GM23338 (cell line): ENCODE measurements around the gene SRRM2. TPM values are rescaled to one million over a fixed set of nuclear protein-coding genes. Genes with fewer than 3 reads are reported as not detected.

ENCODE experiments used
- ATAC-seq: fragments of 200-7000 bp; cut with Tn5 transposase; 3 replicates; pipeline ENCODE4 v1.9.1; 2020
- DNase-seq: peaks from one replicate; pipeline ENCODE4 v3.0.0-alpha.2; 2015; ENCODE audit warnings: low spot score
- H2AFZ ChIP-seq: fragments of 200-600 bp; sonication (generic); 2 replicates; pipeline ENCODE4 v1.8.0; 2016; ENCODE audit warnings: antibody characterized with exemption, mild to moderate bottlenecking, moderate library complexity
- H3F3A ChIP-seq: fragments of 200-600 bp; sonication (generic); replicated peaks from 2 replicates; pipeline ENCODE4 v1.8.0; 2017; ENCODE audit warnings: antibody characterized with exemption, mixed run types, low read depth
- H3K27ac ChIP-seq: fragments of 200-600 bp; sonication (generic); 2 replicates; pipeline ENCODE4 v1.6.1; 2016; ENCODE audit warnings: low read depth
- H3K27me3 ChIP-seq: fragments of 200-600 bp; sonication (generic); 2 replicates; pipeline ENCODE4 v1.8.0; 2016; ENCODE audit warnings: mild to moderate bottlenecking, mixed run types, moderate library complexity; ENCODE audit not compliant: insufficient read depth
- H3K36me3 ChIP-seq: fragments of 200-600 bp; sonication (generic); 2 replicates; pipeline ENCODE4 v1.8.0; 2016; ENCODE audit warnings: mild to moderate bottlenecking; ENCODE audit not compliant: insufficient read depth
- H3K4me1 ChIP-seq: fragments of 200-600 bp; sonication (generic); 2 replicates; pipeline ENCODE4 v1.8.0; 2016; ENCODE audit warnings: mild to moderate bottlenecking, moderate library complexity; ENCODE audit not compliant: insufficient read depth
- H3K4me2 ChIP-seq: fragments of 200-600 bp; sonication (generic); 2 replicates; pipeline ENCODE4 v1.7.1; 2017; ENCODE audit warnings: mixed run types
- H3K4me3 ChIP-seq: fragments of 200-600 bp; sonication (generic); 2 replicates; pipeline ENCODE4 v1.6.1; 2016; ENCODE audit warnings: mixed run types
- H3K79me2 ChIP-seq: fragments of 200-600 bp; sonication (generic); replicated peaks from 2 replicates; pipeline ENCODE4 v1.8.0; 2017; ENCODE audit warnings: mild to moderate bottlenecking; ENCODE audit not compliant: insufficient read depth
- H3K9me2 ChIP-seq: fragments of 200-600 bp; sonication (generic); 2 replicates; pipeline ENCODE4 v1.8.0; 2017; ENCODE audit not compliant: insufficient read depth
- H4K20me1 ChIP-seq: fragments of 200-600 bp; sonication (generic); replicated peaks from 2 replicates; pipeline ENCODE4 v1.8.0; 2017; ENCODE audit warnings: mild to moderate bottlenecking; ENCODE audit not compliant: insufficient read depth
- H3K27ac Mint-ChIP-seq: 2 replicates; pipeline ENCODE4 v1.8.0; 2020; ENCODE audit warnings: inconsistent platforms, mild to moderate bottlenecking, moderate library complexity, mixed read lengths
- H3K27me3 Mint-ChIP-seq: 3 replicates; pipeline ENCODE4 v1.8.0; 2022; ENCODE audit warnings: low read depth, mild to moderate bottlenecking, moderate library complexity, mixed read lengths, inconsistent platforms; ENCODE audit not compliant: insufficient read depth, poor library complexity
- H3K36me3 Mint-ChIP-seq: 3 replicates; pipeline ENCODE4 v1.8.0; 2021; ENCODE audit warnings: low read depth, mild to moderate bottlenecking, inconsistent platforms, moderate library complexity, mixed read lengths
- H3K4me1 Mint-ChIP-seq: 3 replicates; pipeline ENCODE4 v1.8.0; 2020; ENCODE audit warnings: mild to moderate bottlenecking, inconsistent platforms, mixed read lengths
- H3K4me3 Mint-ChIP-seq: 3 replicates; pipeline ENCODE4 v1.8.0; 2021; ENCODE audit warnings: moderate library complexity, mild to moderate bottlenecking, inconsistent platforms, mixed read lengths
- H3K9me3 Mint-ChIP-seq: 3 replicates; pipeline ENCODE4 v1.8.0; 2020; ENCODE audit warnings: moderate library complexity, mild to moderate bottlenecking, inconsistent platforms, mixed read lengths
- CREB1 ChIP-seq: fragments of 250-450 bp; sonication (Bioruptor Pico); IDR thresholded peaks from 2 replicates; pipeline ENCODE4 v1.5.0; 2020; ENCODE audit warnings: low read depth, mild to moderate bottlenecking, moderate library complexity
- CTCF ChIP-seq, 2 experiments: fragments of 200-600 bp in 1 of 2; sonication (generic) in 1 of 2; conservative IDR thresholded peaks; 2 replicates each; pipeline versions ENCODE4 v1.5.1 to v1.6.1; 2016 to 2017; ENCODE audit warnings: antibody characterized with exemption in 2 of 2, low read depth in 2 of 2, mild to moderate bottlenecking in 2 of 2, moderate library complexity in 1 of 2
- EZH2 ChIP-seq: fragments of 200-600 bp; sonication (generic); IDR thresholded peaks from one replicate; pipeline ENCODE4 v1.8.0; 2017; ENCODE audit warnings: antibody characterized with exemption, mild to moderate bottlenecking, low read depth; ENCODE audit not compliant: unreplicated experiment
- EZH2phosphoT487 ChIP-seq: fragments of 200-600 bp; sonication (generic); IDR thresholded peaks from one replicate; pipeline ENCODE4 v1.8.1; 2018; ENCODE audit warnings: antibody characterized with exemption; ENCODE audit not compliant: unreplicated experiment
- JUNB ChIP-seq: IDR thresholded peaks from one replicate; pipeline ENCODE4 v1.6.1; 2016; ENCODE audit warnings: antibody characterized with exemption; ENCODE audit not compliant: unreplicated experiment
- NANOG ChIP-seq: IDR thresholded peaks from 2 replicates; pipeline ENCODE4 v1.6.1; 2016; ENCODE audit warnings: antibody characterized with exemption, borderline replicate concordance
- POLR2AphosphoS5 ChIP-seq: IDR thresholded peaks from 2 replicates; pipeline ENCODE4 v1.6.1; 2016; ENCODE audit warnings: antibody characterized with exemption, low read depth
- STAT1 ChIP-seq: IDR thresholded peaks from one replicate; pipeline ENCODE4 v1.6.1; 2016; ENCODE audit warnings: antibody characterized with exemption; ENCODE audit not compliant: unreplicated experiment
- ZNF114 ChIP-seq: fragments of 250-450 bp; sonication (Bioruptor Pico); IDR thresholded peaks from 2 replicates; pipeline ENCODE4 v1.5.0; 2020; ENCODE audit warnings: mild to moderate bottlenecking, moderate library complexity
- ZNF331 ChIP-seq: fragments of 250-450 bp; sonication (Bioruptor Pico); IDR thresholded peaks from 2 replicates; pipeline ENCODE4 v1.5.0; 2020; ENCODE audit warnings: low read depth, mild to moderate bottlenecking, moderate library complexity
- polyA plus RNA-seq: library from polyadenylated mRNA; unstranded; fragments of >200 nt; fragmentation: Nextera tagmentation; extraction: Ambion mirVana; gene quantifications from 2 replicates; pipeline ENCODE4 v1.2.1, GENCODE V29; 2016
- total RNA-seq: library from RNA; depleted of rRNA; stranded (reverse); fragments of >200 nt; shearing (Covaris generic); gene quantifications from 2 replicates; pipeline ENCODE4 v1.2.3, GENCODE V29; 2014
- TF ChIP-seq, protein P1 (sequence below): IDR thresholded peaks from one replicate; pipeline ENCODE4 v1.6.1; 2018; ENCODE audit warnings: antibody characterized with exemption; ENCODE audit not compliant: unreplicated experiment
- TF ChIP-seq, protein P2 (sequence below): fragments of 250-450 bp; sonication (Bioruptor Pico); IDR thresholded peaks from 2 replicates; pipeline ENCODE4 v1.5.0; 2020; ENCODE audit warnings: mild to moderate bottlenecking, moderate library complexity
- TF ChIP-seq, protein P3 (sequence below): IDR thresholded peaks from 2 replicates; pipeline ENCODE4 v1.6.1; 2016; ENCODE audit warnings: antibody characterized with exemption

The SRRM2 gene
- total and polyA plus RNA-seq, 2 experiments from 2014 or later: 308 to 893 TPM

GRCh38 chr16:2719328-2720063 is 32.9 kb upstream of the SRRM2 start:
- peak overlapping the region; percentile 83; the same call in 2 of the 3 replicates for H3K4me3 Mint-ChIP-seq
- H3K27ac Mint-ChIP-seq: no peak overlapping the region
- no peak for ATAC-seq
- Histone ChIP-seq H4K20me1 (no peaks in the 10 kb centered on the region), H3K27ac (no peak overlapping the region), H3F3A (peaks cover 10% of the 10 kb centered on the region; the same call in 1 of the 2 replicates), H3K9me2 (no peaks in the 10 kb centered on the region), H3K79me2 (no peaks in the 10 kb centered on the region), H3K4me2 (peak overlapping the region; percentile 84; the same call in 1 of the 2 replicates), H2AFZ (peak overlapping the region; percentile 28; the same call in 1 of the 2 replicates), H3K4me3 (no peak overlapping the region; the same call in 1 of the 2 replicates), H3K27me3 (no peaks in the 10 kb centered on the region), H3K36me3 (no peaks in the 10 kb centered on the region), H3K4me1 (no peaks in the 10 kb centered on the region)
- TF ChIP-seq POLR2AphosphoS5: no peak
- TF ChIP-seq JUNB: no peak
- TF ChIP-seq, protein P1, sequence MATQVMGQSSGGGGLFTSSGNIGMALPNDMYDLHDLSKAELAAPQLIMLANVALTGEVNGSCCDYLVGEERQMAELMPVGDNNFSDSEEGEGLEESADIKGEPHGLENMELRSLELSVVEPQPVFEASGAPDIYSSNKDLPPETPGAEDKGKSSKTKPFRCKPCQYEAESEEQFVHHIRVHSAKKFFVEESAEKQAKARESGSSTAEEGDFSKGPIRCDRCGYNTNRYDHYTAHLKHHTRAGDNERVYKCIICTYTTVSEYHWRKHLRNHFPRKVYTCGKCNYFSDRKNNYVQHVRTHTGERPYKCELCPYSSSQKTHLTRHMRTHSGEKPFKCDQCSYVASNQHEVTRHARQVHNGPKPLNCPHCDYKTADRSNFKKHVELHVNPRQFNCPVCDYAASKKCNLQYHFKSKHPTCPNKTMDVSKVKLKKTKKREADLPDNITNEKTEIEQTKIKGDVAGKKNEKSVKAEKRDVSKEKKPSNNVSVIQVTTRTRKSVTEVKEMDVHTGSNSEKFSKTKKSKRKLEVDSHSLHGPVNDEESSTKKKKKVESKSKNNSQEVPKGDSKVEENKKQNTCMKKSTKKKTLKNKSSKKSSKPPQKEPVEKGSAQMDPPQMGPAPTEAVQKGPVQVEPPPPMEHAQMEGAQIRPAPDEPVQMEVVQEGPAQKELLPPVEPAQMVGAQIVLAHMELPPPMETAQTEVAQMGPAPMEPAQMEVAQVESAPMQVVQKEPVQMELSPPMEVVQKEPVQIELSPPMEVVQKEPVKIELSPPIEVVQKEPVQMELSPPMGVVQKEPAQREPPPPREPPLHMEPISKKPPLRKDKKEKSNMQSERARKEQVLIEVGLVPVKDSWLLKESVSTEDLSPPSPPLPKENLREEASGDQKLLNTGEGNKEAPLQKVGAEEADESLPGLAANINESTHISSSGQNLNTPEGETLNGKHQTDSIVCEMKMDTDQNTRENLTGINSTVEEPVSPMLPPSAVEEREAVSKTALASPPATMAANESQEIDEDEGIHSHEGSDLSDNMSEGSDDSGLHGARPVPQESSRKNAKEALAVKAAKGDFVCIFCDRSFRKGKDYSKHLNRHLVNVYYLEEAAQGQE: no peak
- no peak for TF ChIP-seq ZNF331 (CRISPR knock-in tag)
- TF ChIP-seq, protein P2, sequence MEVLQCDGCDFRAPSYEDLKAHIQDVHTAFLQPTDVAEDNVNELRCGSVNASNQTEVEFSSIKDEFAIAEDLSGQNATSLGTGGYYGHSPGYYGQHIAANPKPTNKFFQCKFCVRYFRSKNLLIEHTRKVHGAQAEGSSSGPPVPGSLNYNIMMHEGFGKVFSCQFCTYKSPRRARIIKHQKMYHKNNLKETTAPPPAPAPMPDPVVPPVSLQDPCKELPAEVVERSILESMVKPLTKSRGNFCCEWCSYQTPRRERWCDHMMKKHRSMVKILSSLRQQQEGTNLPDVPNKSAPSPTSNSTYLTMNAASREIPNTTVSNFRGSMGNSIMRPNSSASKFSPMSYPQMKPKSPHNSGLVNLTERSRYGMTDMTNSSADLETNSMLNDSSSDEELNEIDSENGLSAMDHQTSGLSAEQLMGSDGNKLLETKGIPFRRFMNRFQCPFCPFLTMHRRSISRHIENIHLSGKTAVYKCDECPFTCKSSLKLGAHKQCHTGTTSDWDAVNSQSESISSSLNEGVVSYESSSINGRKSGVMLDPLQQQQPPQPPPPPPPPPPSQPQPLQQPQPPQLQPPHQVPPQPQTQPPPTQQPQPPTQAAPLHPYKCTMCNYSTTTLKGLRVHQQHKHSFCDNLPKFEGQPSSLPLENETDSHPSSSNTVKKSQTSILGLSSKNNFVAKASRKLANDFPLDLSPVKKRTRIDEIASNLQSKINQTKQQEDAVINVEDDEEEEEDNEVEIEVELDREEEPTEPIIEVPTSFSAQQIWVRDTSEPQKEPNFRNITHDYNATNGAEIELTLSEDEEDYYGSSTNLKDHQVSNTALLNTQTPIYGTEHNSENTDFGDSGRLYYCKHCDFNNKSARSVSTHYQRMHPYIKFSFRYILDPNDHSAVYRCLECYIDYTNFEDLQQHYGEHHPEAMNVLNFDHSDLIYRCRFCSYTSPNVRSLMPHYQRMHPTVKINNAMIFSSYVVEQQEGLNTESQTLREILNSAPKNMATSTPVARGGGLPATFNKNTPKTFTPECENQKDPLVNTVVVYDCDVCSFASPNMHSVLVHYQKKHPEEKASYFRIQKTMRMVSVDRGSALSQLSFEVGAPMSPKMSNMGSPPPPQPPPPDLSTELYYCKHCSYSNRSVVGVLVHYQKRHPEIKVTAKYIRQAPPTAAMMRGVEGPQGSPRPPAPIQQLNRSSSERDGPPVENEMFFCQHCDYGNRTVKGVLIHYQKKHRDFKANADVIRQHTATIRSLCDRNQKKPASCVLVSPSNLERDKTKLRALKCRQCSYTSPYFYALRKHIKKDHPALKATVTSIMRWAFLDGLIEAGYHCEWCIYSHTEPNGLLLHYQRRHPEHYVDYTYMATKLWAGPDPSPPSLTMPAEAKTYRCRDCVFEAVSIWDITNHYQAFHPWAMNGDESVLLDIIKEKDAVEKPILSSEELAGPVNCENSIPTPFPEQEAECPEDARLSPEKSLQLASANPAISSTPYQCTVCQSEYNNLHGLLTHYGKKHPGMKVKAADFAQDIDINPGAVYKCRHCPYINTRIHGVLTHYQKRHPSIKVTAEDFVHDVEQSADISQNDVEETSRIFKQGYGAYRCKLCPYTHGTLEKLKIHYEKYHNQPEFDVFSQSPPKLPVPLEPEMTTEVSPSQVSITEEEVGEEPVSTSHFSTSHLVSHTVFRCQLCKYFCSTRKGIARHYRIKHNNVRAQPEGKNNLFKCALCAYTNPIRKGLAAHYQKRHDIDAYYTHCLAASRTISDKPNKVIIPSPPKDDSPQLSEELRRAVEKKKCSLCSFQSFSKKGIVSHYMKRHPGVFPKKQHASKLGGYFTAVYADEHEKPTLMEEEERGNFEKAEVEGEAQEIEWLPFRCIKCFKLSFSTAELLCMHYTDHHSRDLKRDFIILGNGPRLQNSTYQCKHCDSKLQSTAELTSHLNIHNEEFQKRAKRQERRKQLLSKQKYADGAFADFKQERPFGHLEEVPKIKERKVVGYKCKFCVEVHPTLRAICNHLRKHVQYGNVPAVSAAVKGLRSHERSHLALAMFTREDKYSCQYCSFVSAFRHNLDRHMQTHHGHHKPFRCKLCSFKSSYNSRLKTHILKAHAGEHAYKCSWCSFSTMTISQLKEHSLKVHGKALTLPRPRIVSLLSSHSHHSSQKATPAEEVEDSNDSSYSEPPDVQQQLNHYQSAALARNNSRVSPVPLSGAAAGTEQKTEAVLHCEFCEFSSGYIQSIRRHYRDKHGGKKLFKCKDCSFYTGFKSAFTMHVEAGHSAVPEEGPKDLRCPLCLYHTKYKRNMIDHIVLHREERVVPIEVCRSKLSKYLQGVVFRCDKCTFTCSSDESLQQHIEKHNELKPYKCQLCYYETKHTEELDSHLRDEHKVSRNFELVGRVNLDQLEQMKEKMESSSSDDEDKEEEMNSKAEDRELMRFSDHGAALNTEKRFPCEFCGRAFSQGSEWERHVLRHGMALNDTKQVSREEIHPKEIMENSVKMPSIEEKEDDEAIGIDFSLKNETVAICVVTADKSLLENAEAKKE: no peak
- no peak for TF ChIP-seq EZH2phosphoT487
- TF ChIP-seq CTCF (conservative IDR thresholded peaks at IDR 0.05; ENCODE audit: low read depth in 2 of 2): no peak
- TF ChIP-seq ZNF114 (CRISPR knock-in tag): no peak
- TF ChIP-seq EZH2: no peak
- TF ChIP-seq CREB1 (CRISPR knock-in tag): no peak
- TF ChIP-seq NANOG: no peak
- TF ChIP-seq STAT1: no peak
- TF ChIP-seq, protein P3, sequence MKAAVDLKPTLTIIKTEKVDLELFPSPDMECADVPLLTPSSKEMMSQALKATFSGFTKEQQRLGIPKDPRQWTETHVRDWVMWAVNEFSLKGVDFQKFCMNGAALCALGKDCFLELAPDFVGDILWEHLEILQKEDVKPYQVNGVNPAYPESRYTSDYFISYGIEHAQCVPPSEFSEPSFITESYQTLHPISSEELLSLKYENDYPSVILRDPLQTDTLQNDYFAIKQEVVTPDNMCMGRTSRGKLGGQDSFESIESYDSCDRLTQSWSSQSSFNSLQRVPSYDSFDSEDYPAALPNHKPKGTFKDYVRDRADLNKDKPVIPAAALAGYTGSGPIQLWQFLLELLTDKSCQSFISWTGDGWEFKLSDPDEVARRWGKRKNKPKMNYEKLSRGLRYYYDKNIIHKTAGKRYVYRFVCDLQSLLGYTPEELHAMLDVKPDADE: no peak
- H3K36me3 Mint-ChIP-seq: no peaks in the 10 kb centered on the region; the same call in 2 of the 3 replicates
- no peak for DNase-seq
- peaks cover 15% of the 10 kb centered on the region for H3K27me3 Mint-ChIP-seq
- H3K4me1 Mint-ChIP-seq: peaks cover 9% of the 10 kb centered on the region; the same call in 2 of the 3 replicates
- no peaks in the 10 kb centered on the region for H3K9me3 Mint-ChIP-seq
